Measurements from ENCODE around the gene KIF26B.

The KIF26B gene

DNA sequence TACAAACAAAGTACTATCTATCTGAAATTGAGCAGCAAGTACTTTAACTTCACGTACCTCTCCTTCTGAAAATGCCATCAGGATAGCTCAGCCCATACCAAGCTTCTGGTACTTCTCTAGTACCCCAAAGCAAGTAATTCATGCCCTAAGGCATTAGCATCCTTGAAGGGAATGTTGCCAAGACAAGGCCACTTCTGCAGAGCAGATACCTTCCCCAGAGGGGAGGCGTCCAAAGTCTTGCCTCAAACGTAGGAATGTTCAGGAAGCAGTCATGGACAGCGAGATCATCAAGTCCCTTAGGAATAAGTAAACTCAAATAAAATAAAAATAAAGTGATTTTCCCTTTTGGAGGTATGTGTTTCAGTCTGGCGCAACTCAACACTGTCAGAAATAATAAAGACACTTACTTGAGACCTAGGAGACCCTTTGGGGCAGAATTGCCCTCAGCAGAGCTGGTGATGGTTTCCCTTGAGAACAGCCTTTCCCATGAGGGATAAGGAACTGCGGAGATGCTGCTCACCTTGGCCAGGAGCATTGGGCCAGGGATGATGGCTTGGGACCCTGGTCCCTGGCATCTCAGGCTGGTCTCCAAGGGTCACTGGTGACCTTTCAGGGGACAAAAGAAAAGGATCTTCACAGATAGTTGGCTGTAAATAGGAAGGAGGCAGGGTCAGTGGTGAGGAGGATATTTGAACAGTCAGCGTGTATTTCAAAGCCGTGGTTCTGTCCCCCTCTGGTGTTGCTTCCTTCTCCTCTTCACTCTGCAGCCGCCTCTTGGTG lies 522.9 kb downstream of the KIF26B start:
- no peaks in the 10 kb centered on the region for H3K27me3 ChIP-seq (ENCODE audit: insufficient read depth, low read depth, severe bottlenecking)
- H3K4me3 ChIP-seq (ENCODE audit: low read depth, low read length), result no peak overlapping the region
- no peaks in the 10 kb centered on the region for H3K9me3 ChIP-seq (ENCODE audit: severe bottlenecking)
- no peak overlapping the region for H3K27ac ChIP-seq
- no peak for DNase-seq
- TF ChIP-seq, protein P1, sequence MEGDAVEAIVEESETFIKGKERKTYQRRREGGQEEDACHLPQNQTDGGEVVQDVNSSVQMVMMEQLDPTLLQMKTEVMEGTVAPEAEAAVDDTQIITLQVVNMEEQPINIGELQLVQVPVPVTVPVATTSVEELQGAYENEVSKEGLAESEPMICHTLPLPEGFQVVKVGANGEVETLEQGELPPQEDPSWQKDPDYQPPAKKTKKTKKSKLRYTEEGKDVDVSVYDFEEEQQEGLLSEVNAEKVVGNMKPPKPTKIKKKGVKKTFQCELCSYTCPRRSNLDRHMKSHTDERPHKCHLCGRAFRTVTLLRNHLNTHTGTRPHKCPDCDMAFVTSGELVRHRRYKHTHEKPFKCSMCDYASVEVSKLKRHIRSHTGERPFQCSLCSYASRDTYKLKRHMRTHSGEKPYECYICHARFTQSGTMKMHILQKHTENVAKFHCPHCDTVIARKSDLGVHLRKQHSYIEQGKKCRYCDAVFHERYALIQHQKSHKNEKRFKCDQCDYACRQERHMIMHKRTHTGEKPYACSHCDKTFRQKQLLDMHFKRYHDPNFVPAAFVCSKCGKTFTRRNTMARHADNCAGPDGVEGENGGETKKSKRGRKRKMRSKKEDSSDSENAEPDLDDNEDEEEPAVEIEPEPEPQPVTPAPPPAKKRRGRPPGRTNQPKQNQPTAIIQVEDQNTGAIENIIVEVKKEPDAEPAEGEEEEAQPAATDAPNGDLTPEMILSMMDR (IDR thresholded peaks at IDR 0.05; ENCODE audit: low read depth, low read length), result no peak
- no peaks in the 10 kb centered on the region for H3K36me3 ChIP-seq

DNA sequence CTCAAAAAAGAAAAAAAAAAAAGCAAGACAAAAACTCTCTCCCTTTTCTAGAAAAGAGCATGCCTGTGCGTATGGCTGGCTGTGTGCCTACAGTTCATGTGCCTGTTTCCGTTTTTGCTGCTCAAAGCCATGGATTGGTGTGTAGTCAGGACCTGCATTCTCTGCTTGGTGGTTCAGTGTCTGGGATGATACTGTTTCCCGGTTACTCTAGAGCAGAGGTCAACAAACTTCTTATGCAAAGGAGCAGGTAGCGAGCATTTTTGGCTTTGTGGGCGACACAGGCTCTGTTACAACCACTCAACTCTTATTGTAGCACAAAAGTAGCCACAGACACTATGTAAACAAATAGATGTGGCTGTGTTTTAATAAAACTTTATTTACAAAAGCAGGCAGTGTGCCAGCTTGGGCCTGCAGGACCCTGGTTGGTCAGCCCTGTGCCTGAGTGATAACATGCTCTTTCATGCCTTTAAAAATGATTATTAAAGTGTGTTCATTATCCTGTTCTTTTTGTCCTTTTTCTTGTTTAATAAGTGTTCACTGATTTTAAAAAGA lies 524.2 kb downstream of the KIF26B start:
- Histone ChIP-seq H3K27ac (no peak overlapping the region), H3K9me3 (ENCODE audit: severe bottlenecking) (no peaks in the 10 kb centered on the region), H3K27me3 (ENCODE audit: insufficient read depth, low read depth, severe bottlenecking) (no peaks in the 10 kb centered on the region), H3K4me3 (ENCODE audit: low read depth, low read length) (no peak overlapping the region), H3K36me3 (no peaks in the 10 kb centered on the region)
- TF ChIP-seq, protein P1 (IDR thresholded peaks at IDR 0.05; ENCODE audit: low read depth, low read length), result no peak
- no peak for DNase-seq

DNA sequence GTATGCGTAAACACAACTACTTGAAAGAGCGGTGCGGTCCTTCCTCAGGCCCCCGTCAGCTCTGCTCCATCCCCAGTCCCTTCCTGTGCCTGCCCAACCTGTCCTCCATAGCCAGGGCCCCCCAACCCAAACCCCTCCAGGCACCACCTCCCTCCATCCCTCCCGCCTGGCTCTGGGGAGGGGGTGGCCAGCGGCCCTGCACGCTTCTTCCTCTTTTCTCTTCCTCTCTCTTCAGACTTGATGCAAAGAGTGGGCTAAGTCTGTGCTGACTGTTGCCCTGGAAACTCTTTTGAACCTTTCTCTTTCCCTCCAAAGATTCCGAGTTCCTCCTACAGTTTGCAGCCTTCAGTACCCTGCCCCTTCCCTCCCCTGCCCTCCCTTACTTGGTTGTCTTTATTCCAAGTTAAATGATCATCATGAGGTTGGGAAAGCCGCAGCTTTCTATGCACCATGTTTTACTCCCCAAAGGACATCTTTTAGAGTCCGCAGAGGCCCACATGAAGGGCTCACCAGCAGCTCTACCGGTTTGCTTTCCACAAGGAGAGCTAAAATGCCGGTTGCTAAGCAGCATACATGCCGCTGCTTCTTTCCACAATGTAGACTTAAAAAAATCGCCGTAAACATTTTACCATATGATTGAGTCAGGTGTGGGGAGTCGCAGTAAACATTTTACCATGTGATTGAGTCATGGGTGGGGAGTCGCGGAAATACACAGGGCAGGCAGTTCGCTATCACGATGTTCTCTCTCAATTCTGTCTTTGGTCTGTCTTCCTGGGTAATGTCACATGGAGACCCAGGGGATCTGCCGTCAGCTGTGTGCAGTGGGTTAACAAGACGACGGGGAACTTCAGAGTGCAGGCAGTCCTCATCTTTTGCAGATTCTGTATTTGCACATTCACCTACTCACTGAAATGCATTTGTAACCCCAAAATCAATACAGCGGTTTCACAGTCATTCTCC lies 525.3 kb downstream of the KIF26B start:
- H3K4me3 ChIP-seq (ENCODE audit: low read depth, low read length), result no peak overlapping the region
- H3K36me3 ChIP-seq, result no peaks in the 10 kb centered on the region
- H3K27me3 ChIP-seq (ENCODE audit: insufficient read depth, low read depth, severe bottlenecking), result no peaks in the 10 kb centered on the region
- TF ChIP-seq, protein P1 (IDR thresholded peaks at IDR 0.05; ENCODE audit: low read depth, low read length), result no peak
- DNase-seq, result no peak
- H3K9me3 ChIP-seq (ENCODE audit: severe bottlenecking), result no peaks in the 10 kb centered on the region
- H3K27ac ChIP-seq, result no peak overlapping the region

DNA sequence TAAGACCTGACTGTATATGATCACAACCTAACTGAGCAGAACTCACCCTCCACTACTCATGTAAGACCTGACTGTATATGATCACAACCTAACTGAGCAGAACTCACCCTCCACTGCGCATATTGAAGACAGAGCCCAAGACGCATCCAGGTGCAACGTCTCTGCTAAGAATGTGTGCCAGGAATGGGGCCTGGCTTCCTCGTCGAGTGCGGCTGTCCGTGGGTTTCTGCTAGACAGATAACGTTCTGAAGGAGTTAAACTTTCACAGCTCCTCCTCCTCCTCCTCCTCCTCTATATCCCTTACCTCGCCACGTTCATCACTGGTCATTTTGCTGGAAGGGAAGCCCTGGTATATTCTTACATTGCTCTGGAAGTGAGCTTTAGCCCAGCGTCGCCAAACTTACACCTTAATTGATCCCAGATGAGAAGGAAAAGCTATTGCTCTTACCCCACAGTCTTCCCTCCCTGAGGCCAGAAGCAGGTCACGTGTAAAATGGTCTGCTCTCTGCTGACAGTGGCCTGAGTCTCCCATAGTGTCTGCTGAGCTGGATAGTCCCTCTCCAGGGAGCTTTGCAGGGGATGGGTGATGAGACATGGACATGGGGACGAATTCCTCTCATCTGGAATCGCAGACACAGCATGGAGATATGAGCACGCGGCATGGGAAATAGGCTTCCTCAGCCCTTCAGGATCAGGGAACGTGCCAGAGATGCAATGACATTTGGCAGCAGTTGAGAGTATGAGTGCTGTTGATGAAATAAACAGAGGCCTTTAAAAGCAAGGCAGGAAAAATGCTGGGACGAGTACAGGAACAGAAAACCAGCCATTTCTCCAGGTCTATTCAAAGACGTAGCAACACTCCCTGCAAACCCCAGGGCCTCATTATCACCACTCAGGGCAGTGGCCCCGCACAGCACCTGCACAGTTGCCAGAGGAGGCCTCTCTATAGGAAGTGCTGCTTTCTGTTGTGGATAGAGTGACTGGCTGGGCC lies 528.1 kb downstream of the KIF26B start:
- H3K27ac ChIP-seq, result no peak overlapping the region
- TF ChIP-seq, protein P1 (IDR thresholded peaks at IDR 0.05; ENCODE audit: low read depth, low read length), result no peak
- DNase-seq, result no peak

DNA sequence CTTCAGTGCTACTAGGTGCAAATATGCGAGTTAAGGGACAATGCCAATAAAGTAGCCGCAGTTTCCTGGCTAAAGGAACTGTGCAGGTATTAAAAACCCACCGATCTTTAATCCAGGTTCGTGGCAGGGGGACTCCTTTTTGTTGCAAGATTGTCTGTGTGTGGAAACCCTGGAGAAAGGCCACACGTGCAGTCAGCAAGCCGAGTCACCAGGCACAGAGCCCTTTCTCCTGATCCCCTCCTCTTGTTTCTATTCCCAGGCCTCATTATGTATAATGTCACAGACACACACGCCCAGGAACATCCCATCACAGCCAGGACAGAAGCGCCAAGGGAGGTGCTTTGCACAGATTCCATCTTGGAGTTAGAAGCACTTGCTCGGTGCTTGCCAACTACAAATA lies 528.9 kb downstream of the KIF26B start:
- DNase-seq, result no peak
- no peak overlapping the region for H3K27ac ChIP-seq
- no peak overlapping the region for H3K4me3 ChIP-seq (ENCODE audit: low read depth, low read length)
- no peaks in the 10 kb centered on the region for H3K27me3 ChIP-seq (ENCODE audit: insufficient read depth, low read depth, severe bottlenecking)
- H3K36me3 ChIP-seq, result no peaks in the 10 kb centered on the region
- TF ChIP-seq, protein P1 (IDR thresholded peaks at IDR 0.05; ENCODE audit: low read depth, low read length), result no peak
- no peaks in the 10 kb centered on the region for H3K9me3 ChIP-seq (ENCODE audit: severe bottlenecking)

More for the DNA sequence above, 528.1 kb downstream of the KIF26B start:
- H3K27me3 ChIP-seq (ENCODE audit: insufficient read depth, low read depth, severe bottlenecking), result no peaks in the 10 kb centered on the region
- no peaks in the 10 kb centered on the region for H3K36me3 ChIP-seq
- H3K4me3 ChIP-seq (ENCODE audit: low read depth, low read length), result no peak overlapping the region
- no peaks in the 10 kb centered on the region for H3K9me3 ChIP-seq (ENCODE audit: severe bottlenecking)

All from WERI-Rb-1 (cell line).